ENCODE results near the gene CORO2B. TPM values are rescaled to one million over a fixed set of nuclear protein-coding genes. Genes with fewer than 3 reads are reported as not detected.
A peak's percentile ranks its signal among the peaks of the same experiment; 100 is the strongest.

CORO2B gene
- total and polyA plus RNA-seq, 11 donors, result 3.0 to 9.1 (median 5.0) TPM

GRCh38 chr15:68704496-68705021 lies 125.8 kb downstream of the CORO2B start:
- no peaks in the 10 kb centered on the region for H3K36me3 ChIP-seq
- DNase-seq, result peak in 4 of 5 donors; percentile 71 to 79 (median 75)
- no peak overlapping the region for H3K4me3 ChIP-seq
- TF ChIP-seq POLR2A (IDR thresholded peaks at IDR 0.05), result no peak
- TF ChIP-seq, protein P1, sequence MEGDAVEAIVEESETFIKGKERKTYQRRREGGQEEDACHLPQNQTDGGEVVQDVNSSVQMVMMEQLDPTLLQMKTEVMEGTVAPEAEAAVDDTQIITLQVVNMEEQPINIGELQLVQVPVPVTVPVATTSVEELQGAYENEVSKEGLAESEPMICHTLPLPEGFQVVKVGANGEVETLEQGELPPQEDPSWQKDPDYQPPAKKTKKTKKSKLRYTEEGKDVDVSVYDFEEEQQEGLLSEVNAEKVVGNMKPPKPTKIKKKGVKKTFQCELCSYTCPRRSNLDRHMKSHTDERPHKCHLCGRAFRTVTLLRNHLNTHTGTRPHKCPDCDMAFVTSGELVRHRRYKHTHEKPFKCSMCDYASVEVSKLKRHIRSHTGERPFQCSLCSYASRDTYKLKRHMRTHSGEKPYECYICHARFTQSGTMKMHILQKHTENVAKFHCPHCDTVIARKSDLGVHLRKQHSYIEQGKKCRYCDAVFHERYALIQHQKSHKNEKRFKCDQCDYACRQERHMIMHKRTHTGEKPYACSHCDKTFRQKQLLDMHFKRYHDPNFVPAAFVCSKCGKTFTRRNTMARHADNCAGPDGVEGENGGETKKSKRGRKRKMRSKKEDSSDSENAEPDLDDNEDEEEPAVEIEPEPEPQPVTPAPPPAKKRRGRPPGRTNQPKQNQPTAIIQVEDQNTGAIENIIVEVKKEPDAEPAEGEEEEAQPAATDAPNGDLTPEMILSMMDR (IDR thresholded peaks at IDR 0.05), result no peak
- no peaks in the 10 kb centered on the region for H3K27me3 ChIP-seq
- H3K9me3 ChIP-seq, result no peaks in the 10 kb centered on the region
- peak; percentile 56 to 88 (median 76) for ATAC-seq
- peaks cover 5 to 88% (median 66%) of the 10 kb centered on the region in 12 donors for H3K4me1 ChIP-seq
- intact Hi-C loops (cut with DNase I), result loop anchor here in 6 of 10 donors (5.0 to 10.0 kb wide), 4 partner anchors 90 to 120 kb away; partner anchors contain the start of gene ANP32A (in 2 of the 6)
- 1 to 3% (median 1%) methylated on average over 6 of the region's 6 CpGs for WGBS, 4 donors
- peak overlapping the region; percentile 11 to 85 (median 70) for H3K27ac ChIP-seq

- intact Hi-C loops (cut with DNase I), result loop anchor here in 6 of 10 donors (2.0 to 10.0 kb wide), 5 partner anchors 21 to 119 kb away; partner anchors contain the start of gene ANP32A (in 2 of the 6)
Observed at GRCh38 chr15:68706256-68706655, 127.5 kb downstream of the CORO2B start.

DNA sequence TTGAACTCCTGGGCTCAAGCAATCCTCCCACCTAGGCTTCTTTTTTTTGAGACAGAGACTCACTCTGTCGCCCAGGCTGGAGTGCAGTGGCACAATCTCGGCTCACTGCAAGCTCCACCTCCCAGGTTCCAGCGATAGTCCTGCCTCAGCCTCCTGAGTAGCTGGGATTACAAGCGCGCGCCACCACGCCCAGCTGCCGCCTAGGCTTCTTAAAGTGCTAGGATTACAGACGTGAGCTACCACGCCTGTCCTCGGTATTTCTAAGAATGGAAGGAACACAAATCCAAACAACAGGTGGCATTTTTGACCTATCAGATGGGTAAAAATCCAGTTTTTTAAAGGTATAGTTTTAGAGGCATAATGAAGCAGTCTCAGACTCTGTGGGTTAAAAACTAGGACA lies 128.1 kb downstream of the CORO2B start:
- Histone ChIP-seq H3K9me3 (no peaks in the 10 kb centered on the region), H3K36me3 (peaks cover 0 to 8% (median 0%) of the 10 kb centered on the region in 9 donors), H3K4me3 (no peak overlapping the region), H3K4me1 (peaks cover 0 to 76% (median 52%) of the 10 kb centered on the region in 12 donors), H3K27ac (peak overlapping the region in 3 of 12 donors; percentile 1 to 59 (median 44)), H3K27me3 (no peaks in the 10 kb centered on the region)
- ATAC-seq (no peak), DNase-seq (no peak)
- intact Hi-C loops (cut with DNase I), result loop anchor here in 6 of 10 donors (2.0 to 10.0 kb wide), 5 partner anchors 20 to 118 kb away; partner anchors contain the start of gene ANP32A (in 2 of the 6)
- no peak for TF ChIP-seq POLR2A (IDR thresholded peaks at IDR 0.05)
- TF ChIP-seq, protein P1 (IDR thresholded peaks at IDR 0.05), result no peak
- WGBS, 4 donors, result 78 to 86% (median 82%) methylated on average over 11 of the region's 11 CpGs

More at GRCh38 chr15:68706256-68706655, 127.5 kb downstream of the CORO2B start:
- WGBS, 4 donors, result 93 to 94% (median 94%) methylated on average over 4 of the region's 4 CpGs
- DNase-seq, result no peak
- Histone ChIP-seq H3K36me3 (peaks cover 0 to 4% (median 0%) of the 10 kb centered on the region in 9 donors), H3K27ac (peak overlapping the region in 1 of 12 donors; percentile 59), H3K4me3 (no peak overlapping the region), H3K27me3 (no peaks in the 10 kb centered on the region), H3K4me1 (peaks cover 0 to 83% (median 54%) of the 10 kb centered on the region in 12 donors), H3K9me3 (no peaks in the 10 kb centered on the region)
- TF ChIP-seq, protein P1 (IDR thresholded peaks at IDR 0.05), result no peak
- no peak for TF ChIP-seq POLR2A (IDR thresholded peaks at IDR 0.05)
- ATAC-seq, result no peak

- H3K27me3 ChIP-seq, result no peaks in the 10 kb centered on the region
- DNase-seq, result no peak
- H3K27ac ChIP-seq, result peak overlapping the region in 3 of 12 donors; percentile 1 to 59 (median 44)
- TF ChIP-seq POLR2A (IDR thresholded peaks at IDR 0.05), result no peak
- TF ChIP-seq, protein P1 (IDR thresholded peaks at IDR 0.05), result no peak
- no peak overlapping the region for H3K4me3 ChIP-seq
- peaks cover 0 to 71% (median 47%) of the 10 kb centered on the region in 12 donors for H3K4me1 ChIP-seq
- H3K36me3 ChIP-seq, result peaks cover 0 to 12% (median 0%) of the 10 kb centered on the region in 9 donors
- 38 to 42% (median 39%) methylated on average over 5 of the region's 5 CpGs for WGBS, 4 donors
- H3K9me3 ChIP-seq, result no peaks in the 10 kb centered on the region
- ATAC-seq, result no peak
- intact Hi-C loops (cut with DNase I), result loop anchor here in 6 of 10 donors (2.0 to 10.0 kb wide), 5 partner anchors 19 to 117 kb away; partner anchors contain the start of gene ANP32A (in 2 of the 6)
Observed at GRCh38 chr15:68707386-68707785, 128.6 kb downstream of the CORO2B start.
